ENCODE measurements around the gene DAAM1.

- TF ChIP-seq NFRKB (IDR thresholded peaks at IDR 0.05), result no peak
- no peak for TF ChIP-seq FOXM1 (IDR thresholded peaks at IDR 0.05; ENCODE audit: borderline replicate concordance)
- TF ChIP-seq SP1 (IDR thresholded peaks at IDR 0.05), result no peak
- no peak for TF ChIP-seq BHLHE40 (IDR thresholded peaks at IDR 0.05; ENCODE audit: borderline replicate concordance)
- no peak for TF ChIP-seq FOXK2 (IDR thresholded peaks at IDR 0.05)
- no peak for TF ChIP-seq FOXA1 (IDR thresholded peaks at IDR 0.05)
- no peak for TF ChIP-seq ELF4 (IDR thresholded peaks at IDR 0.05)
- no peak for TF ChIP-seq L3MBTL2 (conservative IDR thresholded peaks at IDR 0.05)
Observed at GRCh38 chr14:59349258-59349701, 160.8 kb downstream of the DAAM1 start.

All from HEK293T (cell line).